GM21360 (cell line): ENCODE results near the gene ARHGAP40.

ENCODE experiments used
- ATAC-seq: cut with Tn5 transposase; IDR thresholded peaks from one replicate; pipeline ENCODE4 v1.9.1; 2021; ENCODE audit warnings: mild to moderate bottlenecking, moderate library complexity; ENCODE audit not compliant: unreplicated experiment

ARHGAP40 gene

GRCh38 chr20:38649275-38649891 is 47.8 kb downstream of the ARHGAP40 start:
- ATAC-seq: no peak

GRCh38 chr20:38650010-38650409 is 48.4 kb downstream of the ARHGAP40 start:
- no peak for ATAC-seq

DNA sequence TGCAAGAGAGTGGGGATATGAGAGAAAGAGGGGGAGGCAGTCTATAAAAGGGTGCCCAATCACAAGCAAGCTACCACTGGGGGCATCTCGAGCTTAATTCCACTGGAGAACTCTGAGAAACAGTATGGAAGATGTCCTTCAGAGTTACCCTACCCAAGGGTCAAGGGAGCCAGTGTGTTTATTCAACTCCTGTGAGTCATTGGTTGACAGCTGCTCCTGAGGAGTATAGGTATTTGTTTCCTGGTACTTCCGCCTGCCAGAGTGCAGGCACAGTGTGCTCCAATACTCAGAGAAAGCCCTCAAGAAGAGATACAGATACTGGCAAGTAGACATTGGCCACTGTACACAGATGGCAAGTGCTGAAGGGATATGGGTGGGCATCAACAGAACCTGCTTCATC is 49.5 kb downstream of the ARHGAP40 start:
- ATAC-seq: no peak

- ATAC-seq: no peak
These were observed 50.0 kb downstream of the ARHGAP40 start for GRCh38 chr20:38651562-38651961.

GRCh38 chr20:38652995-38653394 is 51.4 kb downstream of the ARHGAP40 start:
- ATAC-seq: no peak

GRCh38 chr20:38657390-38657789 is 55.8 kb downstream of the ARHGAP40 start:
- no peak for ATAC-seq

- ATAC-seq: no peak
These were observed 57.4 kb downstream of the ARHGAP40 start for GRCh38 chr20:38658879-38659596.

DNA sequence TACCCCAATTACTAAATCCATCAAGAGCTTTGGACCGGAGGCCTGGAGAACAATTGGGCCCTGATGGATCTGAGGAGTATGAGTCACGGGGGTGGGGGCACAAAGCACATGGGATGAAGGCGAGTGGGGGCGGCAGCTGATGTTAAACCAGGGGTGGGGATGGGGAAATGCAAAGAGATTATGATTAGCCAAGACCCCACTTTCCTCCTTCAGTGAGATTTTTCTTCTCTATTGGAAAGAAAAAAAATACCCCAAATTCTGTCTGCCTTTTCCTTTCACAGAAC is 57.9 kb downstream of the ARHGAP40 start:
- ATAC-seq: no peak

DNA sequence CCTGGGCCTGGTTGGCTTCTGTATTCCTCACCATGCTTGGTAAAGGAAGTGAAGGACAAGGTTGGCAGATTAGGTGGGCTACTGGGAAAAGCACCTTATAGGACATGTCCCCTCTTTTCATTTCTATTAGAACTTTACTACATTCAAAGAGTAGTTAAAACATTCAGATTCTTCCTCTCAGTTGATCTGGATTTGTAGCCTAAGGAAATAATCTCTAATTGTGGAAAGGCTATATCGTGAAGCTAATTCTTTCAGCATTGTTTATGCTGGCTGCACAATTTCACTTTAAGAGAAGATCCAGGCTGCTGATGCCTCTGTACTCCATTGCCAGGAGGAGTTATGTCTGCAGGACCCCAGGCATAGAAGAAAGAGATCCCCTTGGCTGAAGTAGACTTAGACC is 58.8 kb downstream of the ARHGAP40 start:
- ATAC-seq: no peak

GRCh38 chr20:38663660-38664059 is 62.1 kb downstream of the ARHGAP40 start:
- ATAC-seq: no peak

DNA sequence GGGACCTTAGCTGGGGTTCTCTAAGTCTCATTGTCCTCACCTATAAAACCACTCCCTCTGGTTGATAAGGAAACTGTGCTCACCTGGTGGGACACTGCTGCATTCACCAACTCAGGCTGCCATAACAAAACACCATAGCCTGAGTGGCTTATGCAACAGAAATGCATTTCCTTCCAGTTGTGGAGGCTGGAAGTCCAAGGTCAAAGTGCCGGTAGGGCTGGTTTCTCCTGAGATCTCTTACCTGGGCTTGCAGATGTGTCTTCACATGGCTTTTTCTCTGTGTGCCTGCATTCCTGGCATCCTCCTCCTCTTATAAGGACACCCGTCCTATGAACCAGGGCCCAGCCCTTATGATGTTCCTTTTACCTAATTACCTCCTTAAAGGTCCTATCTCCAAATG is 62.7 kb downstream of the ARHGAP40 start:
- no peak for ATAC-seq

- no peak for ATAC-seq
These were observed 63.5 kb downstream of the ARHGAP40 start for GRCh38 chr20:38665094-38665493.

DNA sequence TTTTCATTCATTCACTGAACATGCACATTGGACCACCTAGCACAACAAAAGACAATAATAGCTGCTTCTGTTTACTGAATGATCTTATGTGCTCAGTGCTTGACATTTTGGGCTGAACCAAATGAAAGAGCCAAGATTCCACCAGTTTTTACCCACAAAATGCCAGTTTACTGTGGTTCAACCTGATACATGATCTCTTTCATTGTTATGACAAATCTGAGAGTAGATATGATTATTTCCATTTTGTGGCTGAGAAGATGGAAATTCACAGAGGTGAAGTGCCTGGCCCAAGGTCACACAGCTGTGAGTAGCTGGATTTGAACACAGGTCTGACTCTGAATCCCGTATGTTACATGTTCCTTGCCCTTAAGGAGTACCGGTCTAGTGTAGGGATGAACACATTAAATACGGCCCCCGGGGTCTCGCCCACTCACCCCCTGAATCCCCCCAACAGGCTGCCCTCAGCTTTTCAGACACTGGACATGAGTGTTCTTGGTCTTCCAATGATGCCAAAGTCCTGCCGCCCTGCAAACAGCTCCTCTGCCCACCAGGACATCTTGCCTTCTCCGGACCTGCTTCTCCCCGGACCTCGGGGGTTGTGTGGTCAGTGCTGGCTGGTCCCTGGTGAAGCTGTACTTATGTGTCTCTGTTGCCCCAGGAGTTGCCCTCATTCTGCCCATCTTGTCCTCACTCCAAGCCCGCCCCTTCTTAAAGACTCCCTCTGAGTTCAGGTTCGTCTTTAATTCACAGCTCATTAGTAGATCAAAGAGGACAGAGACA is 64.1 kb downstream of the ARHGAP40 start:
- no peak for ATAC-seq

DNA sequence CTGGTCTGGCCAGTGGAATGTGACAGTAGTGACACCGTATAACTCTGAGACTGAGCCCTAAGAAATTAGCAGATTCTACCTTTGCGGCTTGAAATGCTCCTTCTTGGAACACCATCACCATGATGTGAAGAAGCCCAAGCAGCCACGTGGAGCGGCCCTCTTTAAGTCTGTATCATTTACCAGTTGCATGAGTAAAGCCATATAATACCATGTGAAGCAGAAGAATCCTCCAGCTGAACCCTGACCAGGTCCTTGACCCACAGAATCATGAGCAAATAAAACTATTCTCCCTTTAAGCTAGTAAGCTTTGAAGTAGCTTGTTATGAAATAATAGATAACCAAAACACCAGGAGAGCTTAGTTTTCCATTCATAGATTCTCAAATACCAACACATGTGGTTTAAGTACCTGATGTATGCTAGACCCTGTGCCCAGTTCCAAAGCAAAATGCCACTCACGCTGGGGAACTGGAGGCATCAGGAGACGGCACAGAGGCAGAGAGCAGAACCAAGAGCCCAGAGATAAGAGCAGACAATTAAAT is 65.9 kb downstream of the ARHGAP40 start:
- no peak for ATAC-seq

GRCh38 chr20:38669688-38670087 is 68.1 kb downstream of the ARHGAP40 start:
- ATAC-seq: no peak

DNA sequence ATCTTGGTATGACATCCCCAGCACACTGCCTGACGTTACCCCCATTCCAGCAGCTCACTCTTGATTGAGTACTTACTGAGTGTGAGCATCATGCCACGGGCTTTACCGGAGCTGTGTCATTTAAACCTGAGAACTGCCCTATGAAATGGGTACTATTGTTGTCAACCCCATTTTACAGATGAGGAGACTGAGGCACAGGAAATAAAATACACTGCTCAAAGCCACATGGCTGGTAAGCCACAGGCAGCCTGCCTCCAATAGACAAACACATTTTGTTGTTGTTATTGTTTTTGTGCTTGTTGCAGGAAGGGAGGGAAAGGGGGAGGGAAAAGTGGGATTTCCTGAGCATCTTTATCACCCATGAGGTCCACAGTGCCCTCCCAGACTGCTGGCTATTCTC is 69.2 kb downstream of the ARHGAP40 start:
- no peak for ATAC-seq

- no peak for ATAC-seq
These were observed 69.6 kb downstream of the ARHGAP40 start for GRCh38 chr20:38671186-38671585.

- no peak for ATAC-seq
These were observed 70.2 kb downstream of the ARHGAP40 start for GRCh38 chr20:38671701-38672292.

- ATAC-seq: no peak
These were observed 70.9 kb downstream of the ARHGAP40 start for GRCh38 chr20:38672504-38672903.

- no peak for ATAC-seq
These were observed 71.7 kb downstream of the ARHGAP40 start for GRCh38 chr20:38673261-38673660.

DNA sequence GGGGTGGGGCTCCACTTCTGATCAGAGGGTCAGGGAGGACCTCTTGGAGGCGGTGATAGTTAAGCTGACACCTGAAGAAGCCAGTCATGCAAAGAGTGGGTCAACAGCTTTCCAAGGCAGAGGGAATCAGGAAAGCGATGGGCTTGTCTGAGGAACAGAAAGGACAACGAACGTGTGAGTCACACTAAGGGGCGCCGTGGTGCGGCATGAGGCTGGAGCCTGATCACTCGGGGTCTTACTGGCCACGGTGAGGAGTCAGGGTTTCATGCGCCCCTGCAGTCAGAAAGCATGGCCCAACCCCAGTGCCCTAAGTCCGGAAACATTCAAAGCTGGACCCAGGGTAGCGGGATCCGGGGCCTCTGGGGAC is 72.1 kb downstream of the ARHGAP40 start:
- no peak for ATAC-seq
